IMR-90 (cell line): ENCODE results near the gene TRIM24. TPM values are rescaled to one million over a fixed set of nuclear protein-coding genes. Genes with fewer than 3 reads are reported as not detected.

Experiments
- ATAC-seq: fragments of 200-7000 bp; cut with Tn5 transposase; 2 replicates; pipeline ENCODE4 v1.9.1; 2020; ENCODE audit warnings: low read depth, mild to moderate bottlenecking, moderate library complexity
- BruUV-seq: library from RNA; stranded (reverse); fragments of 400-500 nt; replicated peaks from 2 replicates; lab custom pipeline; 2021; lab: Mats Ljungman, UMichigan
- CTCF ChIA-PET: fragments of 300-600 bp; formaldehyde crosslinking; extraction: SDS; loops from one replicate; lab custom pipeline; 2021; ENCODE audit warnings: antibody characterized with exemption; lab: Yijun Ruan, JAX
- POLR2A ChIA-PET: fragments of 300-600 bp; sonication (Branson Sonifier 250); formaldehyde crosslinking; loops from one replicate; lab custom pipeline; 2022; ENCODE audit warnings: antibody characterized with exemption; ENCODE audit not compliant: unreplicated experiment; lab: Charles Lee
- DNase-seq: peaks from one replicate; pipeline ENCODE4 v3.0.0; 2013
- H2AFZ ChIP-seq: replicated peaks from 2 replicates; pipeline ENCODE3; 2013; ENCODE audit warnings: low read length, mild to moderate bottlenecking; ENCODE audit not compliant: poor library complexity
- H2AK5ac ChIP-seq: 2 replicates; pipeline ENCODE4 v1.6.1; 2013; ENCODE audit warnings: low read depth, low read length, inconsistent platforms
- H2AK9ac ChIP-seq: replicated peaks from 2 replicates; pipeline ENCODE3; 2013; ENCODE audit warnings: mild to moderate bottlenecking, low read depth, low read length, moderate library complexity; ENCODE audit not compliant: poor library complexity
- H2BK120ac ChIP-seq: 2 replicates; pipeline ENCODE4 v1.6.1; 2013; ENCODE audit warnings: low read depth, low read length, inconsistent platforms
- H2BK15ac ChIP-seq: 3 replicates; pipeline ENCODE4 v1.6.1; 2013; ENCODE audit warnings: low read depth, low read length, inconsistent platforms
- H2BK20ac ChIP-seq: 2 replicates; pipeline ENCODE4 v1.6.1; 2013; ENCODE audit warnings: low read depth, mild to moderate bottlenecking, inconsistent platforms, low read length, moderate library complexity
- H2BK5ac ChIP-seq: 2 replicates; pipeline ENCODE4 v1.6.1; 2013; ENCODE audit warnings: mild to moderate bottlenecking, low read depth, low read length, inconsistent platforms; ENCODE audit not compliant: poor library complexity, severe bottlenecking
- H3K14ac ChIP-seq: replicated peaks from 2 replicates; pipeline ENCODE4 v1.6.1; 2013; ENCODE audit warnings: low read depth, low read length, inconsistent platforms
- H3K18ac ChIP-seq: 2 replicates; pipeline ENCODE4 v1.6.1; 2013; ENCODE audit warnings: low read depth, low read length, control low read depth
- H3K23ac ChIP-seq: 2 replicates; pipeline ENCODE4 v1.6.1; 2013; ENCODE audit warnings: low read depth, low read length, inconsistent platforms
- H3K27ac ChIP-seq: 2 replicates; pipeline ENCODE4 v1.5.1; 2013; ENCODE audit warnings: mild to moderate bottlenecking, control low read depth, low read length; ENCODE audit not compliant: insufficient read depth
- H3K27me3 ChIP-seq: 2 replicates; pipeline ENCODE4 v1.6.1; 2013; ENCODE audit warnings: low read length; ENCODE audit not compliant: control insufficient read depth, insufficient read depth
- H3K36me3 ChIP-seq: 2 replicates; pipeline ENCODE4 v1.6.1; 2013; ENCODE audit warnings: low read length, mixed read lengths; ENCODE audit not compliant: control insufficient read depth, insufficient read depth
- H3K4ac ChIP-seq: 2 replicates; pipeline ENCODE4 v1.6.1; 2013; ENCODE audit warnings: low read depth, low read length, inconsistent platforms
- H3K4me1 ChIP-seq: 2 replicates; pipeline ENCODE4 v1.6.1; 2013; ENCODE audit warnings: low read length, mixed read lengths; ENCODE audit not compliant: control insufficient read depth, insufficient read depth
- H3K4me2 ChIP-seq: 2 replicates; pipeline ENCODE4 v1.6.1; 2013; ENCODE audit warnings: low read depth, mild to moderate bottlenecking, control low read depth, low read length, moderate library complexity
- H3K4me3 ChIP-seq: 2 replicates; pipeline ENCODE4 v1.5.1; 2013; ENCODE audit warnings: low read depth, mild to moderate bottlenecking, control low read depth, low read length, moderate library complexity; ENCODE audit not compliant: insufficient read depth
- H3K56ac ChIP-seq: 2 replicates; pipeline ENCODE4 v1.6.1; 2013; ENCODE audit warnings: low read length, inconsistent platforms; ENCODE audit not compliant: insufficient read depth; ENCODE audit errors: extremely low read depth
- H3K79me1 ChIP-seq, 2 experiments: 2 replicates each; pipeline ENCODE4 v1.6.1; 2013; ENCODE audit warnings: low read length in 2 of 2, inconsistent platforms in 1 of 2, low read depth in 1 of 2
- H3K9ac ChIP-seq: 2 replicates; pipeline ENCODE4 v1.6.1; 2013; ENCODE audit warnings: low read depth, low read length, control low read depth
- H3K9me1 ChIP-seq: 2 replicates; pipeline ENCODE4 v1.6.1; 2013; ENCODE audit warnings: low read length, inconsistent platforms; ENCODE audit not compliant: insufficient read depth
- H3K9me3 ChIP-seq: 2 replicates; pipeline ENCODE4 v1.6.1; 2013; ENCODE audit warnings: low read length; ENCODE audit not compliant: control insufficient read depth, insufficient read depth
- H4K20me1 ChIP-seq: 2 replicates; pipeline ENCODE4 v1.6.1; 2013; ENCODE audit warnings: low read length, inconsistent platforms; ENCODE audit not compliant: insufficient read depth
- H4K5ac ChIP-seq: 2 replicates; pipeline ENCODE4 v1.6.1; 2013; ENCODE audit warnings: mild to moderate bottlenecking, low read depth, low read length, control low read depth
- H4K8ac ChIP-seq, 2 experiments: 2 replicates each; pipeline ENCODE4 v1.6.1; 2013; ENCODE audit warnings: low read depth in 2 of 2, low read length in 2 of 2, control low read depth in 1 of 2, inconsistent platforms in 1 of 2
- H4K91ac ChIP-seq: 2 replicates; pipeline ENCODE4 v1.6.1; 2013; ENCODE audit warnings: low read depth, low read length, inconsistent platforms; ENCODE audit not compliant: insufficient read depth
- MAFK ChIP-seq: IDR thresholded peaks from 2 replicates; pipeline ENCODE4 v1.6.1; 2012; ENCODE audit warnings: low read depth, low read length, improper control_type of control experiment
- MAZ ChIP-seq: IDR thresholded peaks from 2 replicates; pipeline ENCODE4 v1.6.1; 2012; ENCODE audit warnings: low read depth, mild to moderate bottlenecking, low read length, improper control_type of control experiment, moderate library complexity, borderline replicate concordance
- RAD21 ChIP-seq: IDR thresholded peaks from 2 replicates; pipeline ENCODE4 v1.6.1; 2012; ENCODE audit warnings: low read length, improper control_type of control experiment
- RCOR1 ChIP-seq: IDR thresholded peaks from 2 replicates; pipeline ENCODE4 v1.6.1; 2012; ENCODE audit warnings: mild to moderate bottlenecking, low read length, improper control_type of control experiment; ENCODE audit not compliant: insufficient replicate concordance
- SMC3 ChIP-seq: fragments of 150-350 bp; IDR thresholded peaks from 2 replicates; pipeline ENCODE4 v1.6.1; 2016; ENCODE audit warnings: low read depth, mild to moderate bottlenecking, antibody characterized with exemption, low read length, moderate library complexity
- WGBS, 2 experiments: methylation state at CpG; one replicate each; pipeline versions ENCODE4 v1.1.5 to v1.1.7; 2013; ENCODE audit warnings: missing lambda C conversion rate in 2 of 2; ENCODE audit not compliant: insufficient read length in 1 of 2; ENCODE audit errors: extremely low coverage in 2 of 2; 5-methylcytosine and 5-hydroxymethylcytosine counted together
- dilution Hi-C: fragments of 300-500 bp; cut with HindIII; formaldehyde crosslinking; loops from one replicate; pipeline ENCODE4 v1.14.3; 2018; ENCODE audit warnings: low sequenced_read_pairs; ENCODE audit not compliant: unreplicated experiment
- in situ Hi-C: fragments of 300-500 bp; cut with MboI; formaldehyde crosslinking; loops from 3 replicates; pipeline ENCODE4 v1.14.3; 2019; ENCODE audit warnings: low sequenced_read_pairs, inconsistent platforms, mixed read lengths
- intact Hi-C: fragments of 100-400 bp; cut with micrococcal nuclease; formaldehyde crosslinking; loops from 2 replicates; pipeline ENCODE4 v1.10.0; 2022
- polyA plus RNA-seq, 3 experiments: library from polyadenylated mRNA; depleted of rRNA; stranded (reverse); fragments of >200 nt; gene quantifications; 2 replicates each; pipeline ENCODE4 v1.2.3, GENCODE V29; 2012; ENCODE audit warnings: low replicate concordance in 1 of 3
- total RNA-seq: library from RNA; depleted of rRNA; stranded (reverse); fragments of >200 nt; gene quantifications from 2 replicates; pipeline ENCODE4 v1.2.3, GENCODE V29; 2012

The TRIM24 gene
- total and polyA plus RNA-seq, 2 of the 4 experiments (the other 2 are of a cell fraction) = 4.1 to 5.7 TPM

- H2AK9ac ChIP-seq = no peak overlapping the region
- H3K27ac ChIP-seq = no peak overlapping the region
- POLR2A ChIA-PET = no interaction called here
- H2BK5ac ChIP-seq = no peak overlapping the region
- no peak overlapping the region for H3K9ac ChIP-seq
- no peaks in the 10 kb centered on the region for H3K79me1 ChIP-seq
- no peaks in the 10 kb centered on the region for H3K27me3 ChIP-seq
- H3K56ac ChIP-seq = no peak overlapping the region
- H3K18ac ChIP-seq = no peak overlapping the region
- H2BK20ac ChIP-seq = no peak overlapping the region
- H2BK15ac ChIP-seq = no peak overlapping the region
- no peak overlapping the region for H2AFZ ChIP-seq
- 0 out of 2 replicates have a peak, but pooled peaks cover 3% of the 10 kb centered on the region for H3K36me3 ChIP-seq
- no peak overlapping the region for H3K14ac ChIP-seq
- dilution Hi-C loops = no loop called here
- H3K9me3 ChIP-seq = peaks cover 13% of the 10 kb centered on the region
- no peak for ATAC-seq
- no peak for TF ChIP-seq MAZ
- no peak for TF ChIP-seq MAFK
- TF ChIP-seq RCOR1 = no peak
- no peak for TF ChIP-seq RAD21
- no peak for TF ChIP-seq SMC3
- H3K9me1 ChIP-seq = no peaks in the 10 kb centered on the region
- no peak overlapping the region for H3K4me2 ChIP-seq
- WGBS, 2 experiments = no CpG with 5 or more reads among the region's 2 CpGs
- H4K5ac ChIP-seq = no peak overlapping the region
- in situ Hi-C loops = no loop called here
- H4K91ac ChIP-seq = no peak overlapping the region
- CTCF ChIA-PET = no interaction called here
- no peak overlapping the region for H3K4me3 ChIP-seq
- H4K8ac ChIP-seq = no peak overlapping the region
- no peak overlapping the region for H2BK120ac ChIP-seq
- H3K23ac ChIP-seq = no peak overlapping the region
- no peak overlapping the region for H2AK5ac ChIP-seq
- no TSS peak for BruUV-seq
- intact Hi-C loops = no loop called here
- no peak overlapping the region for H3K4ac ChIP-seq
- DNase-seq = no peak
- no peaks in the 10 kb centered on the region for H4K20me1 ChIP-seq
- no peaks in the 10 kb centered on the region for H3K4me1 ChIP-seq
Observed at GRCh38 chr7:138524259-138524658, 64.2 kb downstream of the TRIM24 start.
